ENCODE results near the gene MAN2A2. TPM values are rescaled to one million over a fixed set of nuclear protein-coding genes. Genes with fewer than 3 reads are reported as not detected.

Gene MAN2A2
- total and polyA plus RNA-seq, 2 of the 8 experiments (the other 6 are each of a cell fraction or from before 2014, with no cell fraction given) = 23.1 to 29.7 TPM

DNA sequence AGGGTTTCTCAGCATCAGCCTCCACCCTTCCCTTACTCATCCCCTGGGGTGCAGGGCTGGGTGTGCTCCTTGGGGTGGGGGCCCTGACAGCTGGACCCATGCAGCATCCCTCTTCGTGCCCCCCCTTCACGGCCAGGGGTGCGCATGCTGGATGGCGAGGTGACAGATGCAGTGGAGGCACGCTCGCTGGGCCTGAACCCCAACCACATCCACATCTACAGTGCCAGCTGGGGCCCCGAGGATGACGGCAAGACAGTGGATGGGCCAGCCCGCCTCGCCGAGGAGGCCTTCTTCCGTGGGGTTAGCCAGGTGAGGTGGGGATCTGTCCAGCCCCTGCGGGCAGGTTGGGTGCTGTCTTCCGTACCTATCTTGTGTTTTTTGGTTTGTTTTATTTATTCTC is 25.1 kb upstream of the MAN2A2 start:
- POLR2A ChIA-PET (ENCODE audit: partially characterized antibody) = no interaction called here
- 93% methylated on average over 12 of the region's 14 CpGs; no CpG with 5 or more reads in 1 of the 2 experiments for WGBS, 2 experiments (ENCODE audit: extremely low coverage in 1 of 2, insufficient coverage in 1 of 2, insufficient read length in 1 of 2, insufficient replicate concordance in 2 of 2, low coverage in 1 of 2, low lambda C conversion rate in 2 of 2, missing lambda C conversion rate in 1 of 2)
- TF ChIP-seq, protein P1, sequence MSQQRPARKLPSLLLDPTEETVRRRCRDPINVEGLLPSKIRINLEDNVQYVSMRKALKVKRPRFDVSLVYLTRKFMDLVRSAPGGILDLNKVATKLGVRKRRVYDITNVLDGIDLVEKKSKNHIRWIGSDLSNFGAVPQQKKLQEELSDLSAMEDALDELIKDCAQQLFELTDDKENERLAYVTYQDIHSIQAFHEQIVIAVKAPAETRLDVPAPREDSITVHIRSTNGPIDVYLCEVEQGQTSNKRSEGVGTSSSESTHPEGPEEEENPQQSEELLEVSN (IDR thresholded peaks at IDR 0.05) = no peak
- no peak for TF ChIP-seq TEAD4 (IDR thresholded peaks at IDR 0.05; ENCODE audit: low read depth, low read length)
- no peak for TF ChIP-seq TAF7 (optimal IDR thresholded peaks at IDR 0.05; ENCODE audit: borderline replicate concordance, low read depth, low read length)

More for the DNA sequence above, 25.1 kb upstream of the MAN2A2 start:
- no peaks in the 10 kb centered on the region for H3K27me3 ChIP-seq (replicated peaks in 1 of 4; ENCODE audit: control insufficient read depth in 3 of 4, extremely low read depth in 1 of 4, insufficient read depth in 3 of 4, low read length in 3 of 4)
- H2BK20ac ChIP-seq (ENCODE audit: low read length) = no peak overlapping the region
- DNase-seq (ENCODE audit: low read depth in 1 of 2, low spot score in 2 of 2) (no peak), FAIRE-seq (no peak)
- no peak overlapping the region for H3K27ac ChIP-seq (ENCODE audit: low read depth, low read length)
- H3K9me3 ChIP-seq (ENCODE audit: insufficient read depth in 2 of 2, low read depth in 1 of 2, low read length in 1 of 2) = no peaks in the 10 kb centered on the region
- H3K23me2 ChIP-seq (ENCODE audit: low read depth, low read length) = 0 out of 2 replicates have a peak, but pooled peaks cover 1% of the 10 kb centered on the region
- H4K20me1 ChIP-seq (replicated peaks in 1 of 2; ENCODE audit: control insufficient read depth in 1 of 2, insufficient read depth in 2 of 2, low read length in 2 of 2) = peaks cover 0 to 6% of the 10 kb centered on the region in 2 experiments
- H2BK15ac ChIP-seq (ENCODE audit: low read length) = no peak overlapping the region
- H3K4me2 ChIP-seq (ENCODE audit: insufficient read depth in 1 of 2, low read depth in 2 of 2, low read length in 2 of 2) = no peak overlapping the region
- no peak overlapping the region for H4K91ac ChIP-seq (replicated peaks; ENCODE audit: insufficient read length, low read length)
- H3K79me1 ChIP-seq (ENCODE audit: low read depth, low read length) = peaks cover 2% of the 10 kb centered on the region; the same call in 1 of the 2 replicates
- peaks cover 10 to 16% (median 13%) of the 10 kb centered on the region in 4 experiments for H3K4me1 ChIP-seq (replicated peaks in 1 of 4; ENCODE audit: control insufficient read depth in 3 of 4, insufficient read depth in 4 of 4, low read length in 3 of 4)
- H3K4me3 ChIP-seq (ENCODE audit: extremely low read depth in 1 of 4, insufficient read depth in 2 of 4, low read depth in 3 of 4, low read length in 4 of 4) = no peak overlapping the region
- H4K8ac ChIP-seq (ENCODE audit: extremely low read depth, insufficient read depth, low read length) = no peak overlapping the region
- H4K5ac ChIP-seq (ENCODE audit: insufficient read length, low read depth, low read length) = no peak overlapping the region
- no peak overlapping the region for H2BK12ac ChIP-seq (ENCODE audit: low read depth, low read length)
- no peak overlapping the region for H3K18ac ChIP-seq (ENCODE audit: extremely low read depth, low read length)
- no peak overlapping the region for H3K14ac ChIP-seq (ENCODE audit: insufficient read length)
- no peaks in the 10 kb centered on the region; a peak in 2 of 4 replicates for H3K79me2 ChIP-seq (ENCODE audit: control insufficient read depth in 1 of 2, insufficient read depth in 2 of 2, low read length in 2 of 2)
- no peak overlapping the region for H3K56ac ChIP-seq (replicated peaks; ENCODE audit: insufficient read length, low read depth, low read length)
- no peak overlapping the region for H2BK5ac ChIP-seq (ENCODE audit: low read depth, low read length)
- no peak overlapping the region for H3K9ac ChIP-seq (replicated peaks in 1 of 4; ENCODE audit: extremely low read depth in 1 of 4, low read depth in 3 of 4, low read length in 3 of 4)
- peaks cover 5 to 18% (median 13%) of the 10 kb centered on the region in 4 experiments; a peak in 5 of 8 replicates for H3K36me3 ChIP-seq (ENCODE audit: control insufficient read depth in 2 of 4, insufficient read depth in 4 of 4, low read length in 3 of 4)
- no peak overlapping the region for H2AFZ ChIP-seq (ENCODE audit: low read length)
- no peak overlapping the region for H2BK120ac ChIP-seq (replicated peaks; ENCODE audit: low read depth, low read length)
- no peak overlapping the region for H3K4ac ChIP-seq (replicated peaks; ENCODE audit: insufficient read length, low read depth, low read length)
- H3K23ac ChIP-seq (ENCODE audit: insufficient read length) = no peak overlapping the region
- CTCF ChIA-PET (ENCODE audit: partially characterized antibody) = no interaction called here
- no peak overlapping the region for H2AK5ac ChIP-seq (ENCODE audit: low read depth, low read length)
